ENCODE data around the gene NRARP. TPM values are rescaled to one million over a fixed set of nuclear protein-coding genes. Genes with fewer than 3 reads are reported as not detected.
"Not testable (repeated sequence)": the region's sequence is repeated elsewhere in the genome, so short reads cannot be mapped to it uniquely, and the experiment has no call there.

Gene NRARP
- total RNA-seq, 8 experiments from 2014 or later: 1.00 to 20.5 (median 3.4) TPM; not detected in 1

GRCh38 chr9:137266585-137267453 lies 35.3 kb downstream of the NRARP start:
- no peak overlapping the region for H3K4me3 ChIP-seq
- WGBS, 10 experiments: 80 to 100% methylated on average over 1 of the region's 34 CpGs; no CpG with 5 or more reads in 8 of the 10 experiments
- H3K4me1 ChIP-seq (replicated peaks in 1 of 2): peaks cover 0 to 2% of the 10 kb centered on the region in 2 donors
- in situ Hi-C loops (cut with MboI; ENCODE audit: low pct_unique_long_range_greater_than_20kb in 2 of 9, low sequenced_read_pairs in 9 of 9, unreplicated experiment in 9 of 9): no loop called here
- ATAC-seq (replicated peaks in 6 of 8): peak in 5 of 8 experiments; percentile 7 to 49 (median 16)
- H3K27ac ChIP-seq: no peak overlapping the region

GRCh38 chr9:137266162-137266527 lies 35.9 kb downstream of the NRARP start:
- in situ Hi-C loops (cut with MboI; ENCODE audit: low pct_unique_long_range_greater_than_20kb in 2 of 9, low sequenced_read_pairs in 9 of 9, unreplicated experiment in 9 of 9): no loop called here
- Histone ChIP-seq H3K4me3 (no peak overlapping the region), H3K4me1 (replicated peaks in 1 of 2) (peaks cover 0 to 2% of the 10 kb centered on the region in 2 donors), H3K27ac (no peak overlapping the region)
- WGBS, 10 experiments: no CpG with 5 or more reads among the region's 15 CpGs
- peak in 2 of 8 experiments; percentile 2 to 3 for ATAC-seq (replicated peaks in 6 of 8)

- no peak overlapping the region for H3K4me3 ChIP-seq
- peak in 2 of 8 experiments; percentile 6 to 7 for ATAC-seq (replicated peaks in 6 of 8)
- WGBS, 10 experiments: 60 to 100% (median 100%) methylated on average over 1 to 4 of the region's 29 CpGs; no CpG with 5 or more reads in 1 of the 10 experiments
- no peak overlapping the region for H3K27ac ChIP-seq
- peaks cover 0 to 2% of the 10 kb centered on the region in 2 donors for H3K4me1 ChIP-seq (replicated peaks in 1 of 2)
- in situ Hi-C loops (cut with MboI; ENCODE audit: low pct_unique_long_range_greater_than_20kb in 2 of 9, low sequenced_read_pairs in 9 of 9, unreplicated experiment in 9 of 9): no loop called here
Measured at GRCh38 chr9:137265496-137266161, 36.4 kb downstream of the NRARP start.

GRCh38 chr9:137264067-137264466 lies 38.0 kb downstream of the NRARP start:
- WGBS, 10 experiments: 80 to 93% (median 90%) methylated on average over 2 to 20 of the region's 22 CpGs; no CpG with 5 or more reads in 6 of the 10 experiments
- in situ Hi-C loops (cut with MboI; ENCODE audit: low pct_unique_long_range_greater_than_20kb in 2 of 9, low sequenced_read_pairs in 9 of 9, unreplicated experiment in 9 of 9): no loop called here
- no peak for ATAC-seq (replicated peaks in 6 of 8)
- H3K27ac ChIP-seq: no peak overlapping the region
- H3K4me1 ChIP-seq (replicated peaks in 1 of 2): peaks cover 0 to 2% of the 10 kb centered on the region in 2 donors
- no peak overlapping the region for H3K4me3 ChIP-seq

- Histone ChIP-seq H3K4me3 (no peak overlapping the region), H3K4me1 (replicated peaks in 1 of 2) (peaks cover 0 to 2% of the 10 kb centered on the region in 2 donors), H3K27ac (no peak overlapping the region)
- ATAC-seq (replicated peaks in 6 of 8): no peak
- in situ Hi-C loops (cut with MboI; ENCODE audit: low pct_unique_long_range_greater_than_20kb in 2 of 9, low sequenced_read_pairs in 9 of 9, unreplicated experiment in 9 of 9): no loop called here
- WGBS, 10 experiments: 33 to 100% (median 94%) methylated on average over 2 to 6 of the region's 10 CpGs; no CpG with 5 or more reads in 7 of the 10 experiments
Measured at GRCh38 chr9:137263506-137263905, 38.6 kb downstream of the NRARP start.

GRCh38 chr9:137262909-137263285 lies 39.2 kb downstream of the NRARP start:
- peak in 2 of 8 experiments; percentile 5 to 18 for ATAC-seq (replicated peaks in 6 of 8)
- H3K4me1 ChIP-seq (replicated peaks in 1 of 2): peaks cover 0 to 2% of the 10 kb centered on the region in 2 donors
- WGBS, 10 experiments: 80 to 100% (median 90%) methylated on average over 4 to 12 of the region's 24 CpGs; no CpG with 5 or more reads in 6 of the 10 experiments
- no peak overlapping the region for H3K27ac ChIP-seq
- no peak overlapping the region for H3K4me3 ChIP-seq
- in situ Hi-C loops (cut with MboI; ENCODE audit: low pct_unique_long_range_greater_than_20kb in 2 of 9, low sequenced_read_pairs in 9 of 9, unreplicated experiment in 9 of 9): no loop called here

GRCh38 chr9:137262173-137262908 lies 39.7 kb downstream of the NRARP start:
- H3K27ac ChIP-seq; in situ Hi-C loops (cut with MboI; ENCODE audit: low pct_unique_long_range_greater_than_20kb in 2 of 9, low sequenced_read_pairs in 9 of 9, unreplicated experiment in 9 of 9); H3K4me3 ChIP-seq; H3K4me1 ChIP-seq (replicated peaks in 1 of 2): not testable (repeated sequence)
- peak in 1 of 8 experiments; percentile 13 for ATAC-seq (replicated peaks in 6 of 8)
- WGBS, 10 experiments: 50 to 100% (median 76%) methylated on average over 1 to 10 of the region's 15 CpGs; no CpG with 5 or more reads in 4 of the 10 experiments

- H3K4me1 ChIP-seq (replicated peaks in 1 of 2): peaks cover 14 to 22% of the 10 kb centered on the region in 2 donors
- in situ Hi-C loops (cut with MboI; ENCODE audit: low pct_unique_long_range_greater_than_20kb in 2 of 9, low sequenced_read_pairs in 9 of 9, unreplicated experiment in 9 of 9): no loop called here
- H3K4me3 ChIP-seq: no peak overlapping the region
- WGBS, 10 experiments: 67 to 100% (median 90%) methylated on average over 1 to 4 of the region's 15 CpGs; no CpG with 5 or more reads in 6 of the 10 experiments
- H3K27ac ChIP-seq: no peak overlapping the region
- ATAC-seq (replicated peaks in 6 of 8): no peak
Measured at GRCh38 chr9:137256856-137257255, 45.2 kb downstream of the NRARP start.

- WGBS, 10 experiments: 87 to 100% (median 89%) methylated on average over 2 to 6 of the region's 15 CpGs; no CpG with 5 or more reads in 6 of the 10 experiments
- Histone ChIP-seq H3K27ac (no peak overlapping the region), H3K4me1 (replicated peaks in 1 of 2) (peaks cover 19 to 26% of the 10 kb centered on the region in 2 donors), H3K4me3 (peak overlapping the region; percentile 61 to 99 (median 77))
- in situ Hi-C loops (cut with MboI; ENCODE audit: low pct_unique_long_range_greater_than_20kb in 2 of 9, low sequenced_read_pairs in 9 of 9, unreplicated experiment in 9 of 9): no loop called here
- no peak for ATAC-seq (replicated peaks in 6 of 8)
Measured at GRCh38 chr9:137256362-137256761, 45.7 kb downstream of the NRARP start.

- WGBS, 10 experiments: 0 to 13% (median 0%) methylated on average over 1 to 16 of the region's 51 CpGs; no CpG with 5 or more reads in 5 of the 10 experiments
- peak overlapping the region; percentile 40 to 88 for H3K27ac ChIP-seq
- in situ Hi-C loops (cut with MboI; ENCODE audit: low pct_unique_long_range_greater_than_20kb in 2 of 9, low sequenced_read_pairs in 9 of 9, unreplicated experiment in 9 of 9): no loop called here
Measured at GRCh38 chr9:137255448-137256114, 46.5 kb downstream of the NRARP start.

GRCh38 chr9:137254624-137255447 lies 47.2 kb downstream of the NRARP start, which contains the start of gene NELFB:
Gene NELFB (plus strand): TSS chr9:137255327.
- ATAC-seq (replicated peaks in 6 of 8): peak; percentile 77 to 91 (median 83)
- H3K4me3 ChIP-seq: peak within 1 kb of the TSS; percentile 61 to 99 (median 77)
- in situ Hi-C loops (cut with MboI; ENCODE audit: low pct_unique_long_range_greater_than_20kb in 2 of 9, low sequenced_read_pairs in 9 of 9, unreplicated experiment in 9 of 9): no loop called here
- 0% methylated on average over 2 to 26 of the region's 105 CpGs; no CpG with 5 or more reads in 7 of the 10 experiments for WGBS, 10 experiments
- peak within 1 kb of the TSS; percentile 40 to 88 for H3K27ac ChIP-seq
- peaks cover 24 to 34% of the 10 kb centered on the region in 2 donors for H3K4me1 ChIP-seq (replicated peaks in 1 of 2)

More at GRCh38 chr9:137255448-137256114, 46.5 kb downstream of the NRARP start:
- Histone ChIP-seq H3K4me1 (replicated peaks in 1 of 2) (peaks cover 24 to 34% of the 10 kb centered on the region in 2 donors), H3K4me3 (peak overlapping the region; percentile 61 to 99 (median 77))
- peak; percentile 42 to 71 (median 49) for ATAC-seq (replicated peaks in 6 of 8)
